ENCODE results near the gene SLC35F1. TPM values are rescaled to one million over a fixed set of nuclear protein-coding genes. Genes with fewer than 3 reads are reported as not detected.

SLC35F1 gene
- polyA plus RNA-seq, 2 of the 4 experiments (the other 2 are of a cell fraction) = 0.01 TPM; not detected in 1

- no peak overlapping the region for H3K27ac ChIP-seq
- TF ChIP-seq ZFP36 (IDR thresholded peaks at IDR 0.05; ENCODE audit: borderline replicate concordance, partially characterized antibody) (no peak), SMC3 (IDR thresholded peaks at IDR 0.05) (no peak), RFX5 (IDR thresholded peaks at IDR 0.05) (no peak), HEYL (CRISPR knock-in tag; IDR thresholded peaks at IDR 0.05) (no peak), FOSB (CRISPR knock-in tag; IDR thresholded peaks at IDR 0.05) (no peak), ZC3H11A (IDR thresholded peaks at IDR 0.05) (no peak), HES2 (IDR thresholded peaks at IDR 0.05) (no peak), MAX (IDR thresholded peaks at IDR 0.05) (no peak), BHLHE40 (IDR thresholded peaks at IDR 0.05; ENCODE audit: low read depth, low read length) (no peak), CHD2 (IDR thresholded peaks at IDR 0.05; ENCODE audit: low read length, partially characterized antibody) (no peak), HOXB13 (CRISPR knock-in tag; IDR thresholded peaks at IDR 0.05; ENCODE audit: low read depth) (no peak), SREBF2 (IDR thresholded peaks at IDR 0.05) (no peak)
- TF ChIP-seq, protein P1, sequence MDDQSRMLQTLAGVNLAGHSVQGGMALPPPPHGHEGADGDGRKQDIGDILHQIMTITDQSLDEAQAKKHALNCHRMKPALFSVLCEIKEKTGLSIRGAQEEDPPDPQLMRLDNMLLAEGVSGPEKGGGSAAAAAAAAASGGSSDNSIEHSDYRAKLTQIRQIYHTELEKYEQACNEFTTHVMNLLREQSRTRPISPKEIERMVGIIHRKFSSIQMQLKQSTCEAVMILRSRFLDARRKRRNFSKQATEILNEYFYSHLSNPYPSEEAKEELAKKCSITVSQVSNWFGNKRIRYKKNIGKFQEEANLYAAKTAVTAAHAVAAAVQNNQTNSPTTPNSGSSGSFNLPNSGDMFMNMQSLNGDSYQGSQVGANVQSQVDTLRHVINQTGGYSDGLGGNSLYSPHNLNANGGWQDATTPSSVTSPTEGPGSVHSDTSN (IDR thresholded peaks at IDR 0.05) = no peak
- TF ChIP-seq, protein P2, sequence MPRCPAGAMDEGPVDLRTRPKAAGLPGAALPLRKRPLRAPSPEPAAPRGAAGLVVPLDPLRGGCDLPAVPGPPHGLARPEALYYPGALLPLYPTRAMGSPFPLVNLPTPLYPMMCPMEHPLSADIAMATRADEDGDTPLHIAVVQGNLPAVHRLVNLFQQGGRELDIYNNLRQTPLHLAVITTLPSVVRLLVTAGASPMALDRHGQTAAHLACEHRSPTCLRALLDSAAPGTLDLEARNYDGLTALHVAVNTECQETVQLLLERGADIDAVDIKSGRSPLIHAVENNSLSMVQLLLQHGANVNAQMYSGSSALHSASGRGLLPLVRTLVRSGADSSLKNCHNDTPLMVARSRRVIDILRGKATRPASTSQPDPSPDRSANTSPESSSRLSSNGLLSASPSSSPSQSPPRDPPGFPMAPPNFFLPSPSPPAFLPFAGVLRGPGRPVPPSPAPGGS (IDR thresholded peaks at IDR 0.05) = no peak
- no peak overlapping the region for H3K4me3 ChIP-seq
- DNase-seq (ENCODE audit: low read depth in 1 of 2, low spot score in 1 of 2) (no peak), FAIRE-seq (no peak), ATAC-seq (no peak)
- POLR2A ChIA-PET = no interaction called here
- 67% methylated on average over 3 of the region's 3 CpGs for WGBS (ENCODE audit: missing lambda C conversion rate)
- no peaks in the 10 kb centered on the region for H3K9me3 ChIP-seq
- CTCF ChIA-PET = no interaction called here
- H3K4me1 ChIP-seq = no peaks in the 10 kb centered on the region
- no peak overlapping the region for H3K4me2 ChIP-seq
These were observed 215.2 kb downstream of the SLC35F1 start for GRCh38 chr6:118122161-118122725.

- Histone ChIP-seq H3K4me2 (no peak overlapping the region), H3K9me3 (no peaks in the 10 kb centered on the region), H3K27ac (no peak overlapping the region), H3K4me1 (no peaks in the 10 kb centered on the region), H3K4me3 (no peak overlapping the region)
- ChIA-PET POLR2A (no interaction called here), CTCF (interaction anchor here (0.7 kb wide), 1 partner anchor 294 kb away, joined by 4 read pairs; no protein-coding TSS in a partner anchor)
- no peak for FAIRE-seq
- no peak for DNase-seq (ENCODE audit: low read depth in 1 of 2, low spot score in 1 of 2)
- ATAC-seq = no peak
- WGBS (ENCODE audit: missing lambda C conversion rate) = 0% methylated on average over 1 of the region's 1 CpG
- no peak for TF ChIP-seq KDM1A (IDR thresholded peaks at IDR 0.05; ENCODE audit: low read depth)
- no peak for TF ChIP-seq CHD2 (IDR thresholded peaks at IDR 0.05; ENCODE audit: low read length, partially characterized antibody)
- TF ChIP-seq, protein P3, sequence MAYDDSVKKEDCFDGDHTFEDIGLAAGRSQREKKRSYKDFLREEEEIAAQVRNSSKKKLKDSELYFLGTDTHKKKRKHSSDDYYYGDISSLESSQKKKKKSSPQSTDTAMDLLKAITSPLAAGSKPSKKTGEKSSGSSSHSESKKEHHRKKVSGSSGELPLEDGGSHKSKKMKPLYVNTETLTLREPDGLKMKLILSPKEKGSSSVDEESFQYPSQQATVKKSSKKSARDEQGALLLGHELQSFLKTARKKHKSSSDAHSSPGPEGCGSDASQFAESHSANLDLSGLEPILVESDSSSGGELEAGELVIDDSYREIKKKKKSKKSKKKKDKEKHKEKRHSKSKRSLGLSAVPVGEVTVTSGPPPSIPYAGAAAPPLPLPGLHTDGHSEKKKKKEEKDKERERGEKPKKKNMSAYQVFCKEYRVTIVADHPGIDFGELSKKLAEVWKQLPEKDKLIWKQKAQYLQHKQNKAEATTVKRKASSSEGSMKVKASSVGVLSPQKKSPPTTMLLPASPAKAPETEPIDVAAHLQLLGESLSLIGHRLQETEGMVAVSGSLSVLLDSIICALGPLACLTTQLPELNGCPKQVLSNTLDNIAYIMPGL (CRISPR knock-in tag; IDR thresholded peaks at IDR 0.05; ENCODE audit: borderline replicate concordance) = no peak
- no peak for TF ChIP-seq HES2 (IDR thresholded peaks at IDR 0.05)
- no peak for TF ChIP-seq JUNB (IDR thresholded peaks at IDR 0.05)
These were observed 215.7 kb downstream of the SLC35F1 start for GRCh38 chr6:118122801-118123200.

DNA sequence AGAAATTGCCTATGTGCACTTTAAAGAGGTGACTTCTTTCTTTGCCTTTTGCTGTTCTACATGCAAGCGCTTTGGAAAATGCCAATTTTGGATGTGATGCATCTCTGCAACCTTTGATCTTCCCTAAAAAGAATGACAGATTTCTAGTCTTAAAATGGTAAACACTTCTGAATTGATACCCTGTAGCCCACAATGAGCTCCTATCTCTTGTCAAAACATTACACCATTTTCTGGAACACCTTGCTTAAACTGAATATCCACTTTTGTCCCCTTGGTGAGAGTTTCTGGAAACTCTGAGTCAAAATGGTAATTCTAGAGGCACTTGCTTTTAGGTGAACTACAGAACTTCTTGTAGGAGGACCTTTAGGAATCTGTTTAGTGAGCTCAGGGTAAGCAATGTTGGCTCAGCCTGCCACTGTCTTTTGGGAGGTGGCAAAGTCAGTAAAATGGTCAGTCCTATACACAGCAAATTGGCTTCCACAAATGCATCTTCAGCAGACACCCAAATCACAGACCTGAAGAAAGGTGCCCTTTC is 216.5 kb downstream of the SLC35F1 start:
- TF ChIP-seq PHF8 (IDR thresholded peaks at IDR 0.05; ENCODE audit: borderline replicate concordance, low read depth) = no peak
- TF ChIP-seq JUN (IDR thresholded peaks at IDR 0.05) = no peak
- TF ChIP-seq RCOR1 (IDR thresholded peaks at IDR 0.05; ENCODE audit: low read depth, low read length) = no peak
- CTCF ChIA-PET = interaction anchor here (0.7 kb wide), 1 partner anchor 294 kb away, joined by 4 read pairs; no protein-coding TSS in a partner anchor
- H3K4me2 ChIP-seq = no peak overlapping the region
- 80% methylated on average over 1 of the region's 1 CpG for WGBS (ENCODE audit: missing lambda C conversion rate)
- DNase-seq (ENCODE audit: low read depth in 1 of 2, low spot score in 1 of 2) = no peak
- no peak overlapping the region for H3K4me3 ChIP-seq
- no peaks in the 10 kb centered on the region for H3K4me1 ChIP-seq
- no peak overlapping the region for H3K27ac ChIP-seq
- no peaks in the 10 kb centered on the region for H3K9me3 ChIP-seq
- ATAC-seq = no peak
- no peak for FAIRE-seq
- POLR2A ChIA-PET = no interaction called here
